GM23248 (cell line): ENCODE data around the gene GSDMA. TPM values are rescaled to one million over a fixed set of nuclear protein-coding genes. Genes with fewer than 3 reads are reported as not detected.

Experiments
- DNase-seq: peaks from one replicate; pipeline ENCODE4 v3.0.0-alpha.2; 2015
- H2AFZ ChIP-seq: fragments of 200-600 bp; sonication (generic); 2 replicates; pipeline ENCODE4 v1.6.1; 2016; ENCODE audit warnings: antibody characterized with exemption
- H3F3A ChIP-seq: fragments of 200-600 bp; sonication (generic); 2 replicates; pipeline ENCODE4 v1.6.1; 2016; ENCODE audit warnings: mild to moderate bottlenecking, antibody characterized with exemption, mixed run types; ENCODE audit not compliant: insufficient read depth
- H3K27ac ChIP-seq: fragments of 200-600 bp; sonication (generic); 2 replicates; pipeline ENCODE4 v1.5.1; 2016; ENCODE audit warnings: mild to moderate bottlenecking
- H3K27me3 ChIP-seq: fragments of 200-600 bp; sonication (generic); replicated peaks from 2 replicates; pipeline ENCODE4 v1.6.1; 2016; ENCODE audit warnings: mild to moderate bottlenecking; ENCODE audit not compliant: insufficient read depth
- H3K36me3 ChIP-seq: fragments of 200-600 bp; sonication (generic); 2 replicates; pipeline ENCODE4 v1.6.1; 2016; ENCODE audit warnings: low read depth, mild to moderate bottlenecking
- H3K4me1 ChIP-seq: fragments of 200-600 bp; sonication (generic); 2 replicates; pipeline ENCODE4 v1.6.1; 2016; ENCODE audit warnings: mild to moderate bottlenecking; ENCODE audit not compliant: insufficient read depth
- H3K4me2 ChIP-seq: fragments of 200-600 bp; sonication (generic); one replicate; pipeline ENCODE4 v1.6.1; 2016; ENCODE audit warnings: mild to moderate bottlenecking; ENCODE audit not compliant: unreplicated experiment
- H3K4me3 ChIP-seq: fragments of 200-600 bp; sonication (generic); 2 replicates; pipeline ENCODE4 v1.5.1; 2016; ENCODE audit warnings: mild to moderate bottlenecking
- H3K79me2 ChIP-seq: fragments of 200-600 bp; sonication (generic); 2 replicates; pipeline ENCODE4 v1.6.1; 2016; ENCODE audit warnings: mild to moderate bottlenecking; ENCODE audit not compliant: insufficient read depth
- H3K9ac ChIP-seq: fragments of 200-600 bp; sonication (generic); 2 replicates; pipeline ENCODE4 v1.6.1; 2016; ENCODE audit warnings: mild to moderate bottlenecking
- H3K9me2 ChIP-seq: fragments of 200-600 bp; sonication (generic); 2 replicates; pipeline ENCODE4 v1.6.1; 2016; ENCODE audit warnings: mixed run types, mild to moderate bottlenecking, moderate library complexity; ENCODE audit not compliant: insufficient read depth
- H3K9me3 ChIP-seq: fragments of 200-600 bp; sonication (generic); one replicate; pipeline ENCODE4 v1.6.1; 2017; ENCODE audit warnings: low read depth
- H4K20me1 ChIP-seq: fragments of 200-600 bp; sonication (generic); 2 replicates; pipeline ENCODE4 v1.6.0; 2016; ENCODE audit not compliant: insufficient read depth
- EZH2 ChIP-seq: fragments of 200-600 bp; sonication (generic); IDR thresholded peaks from 2 replicates; pipeline ENCODE4 v1.6.1; 2018; ENCODE audit warnings: antibody characterized with exemption, mild to moderate bottlenecking; ENCODE audit not compliant: insufficient read depth, poor library complexity, severe bottlenecking
- EZH2phosphoT487 ChIP-seq: fragments of 200-600 bp; sonication (generic); IDR thresholded peaks from 2 replicates; pipeline ENCODE4 v1.6.1; 2018; ENCODE audit warnings: antibody characterized with exemption, moderate library complexity, mild to moderate bottlenecking, low read depth; ENCODE audit not compliant: insufficient read depth
- WGBS, 2 experiments: methylation state at CpG; one replicate each; pipeline ENCODE4 v1.1.6; 2015 to 2017; ENCODE audit warnings: low lambda C conversion rate in 2 of 2, low coverage in 1 of 2; ENCODE audit errors: missing lambda C conversion rate in 2 of 2; 5-methylcytosine and 5-hydroxymethylcytosine counted together
- in situ Hi-C: fragments of 300-500 bp; cut with MboI; formaldehyde crosslinking; loops from 2 replicates; pipeline ENCODE4 v1.15.0; 2020
- polyA plus RNA-seq: library from polyadenylated mRNA; unstranded; fragments of >200 nt; fragmentation: Nextera tagmentation; extraction: Ambion mirVana; gene quantifications from 2 replicates; pipeline ENCODE4 v1.2.1, GENCODE V29; 2016
- total RNA-seq: library from RNA; depleted of rRNA; stranded (reverse); fragments of >200 nt; shearing (Covaris generic); gene quantifications from 2 replicates; pipeline ENCODE4 v1.2.3, GENCODE V29; 2014

Gene GSDMA
- total and polyA plus RNA-seq, 2 experiments from 2014 or later = 0.21 TPM; not detected in 1

- H4K20me1 ChIP-seq = no peaks in the 10 kb centered on the region
- 90 to 97% methylated on average over 5 of the region's 5 CpGs for WGBS, 2 experiments
- H3K9ac ChIP-seq = no peak overlapping the region
- no peaks in the 10 kb centered on the region for H3K9me3 ChIP-seq
- no peak overlapping the region for H3K4me2 ChIP-seq
- H3K79me2 ChIP-seq = no peaks in the 10 kb centered on the region
- H3K27ac ChIP-seq = no peak overlapping the region
- in situ Hi-C loops = no loop called here
- H3K4me3 ChIP-seq = no peak overlapping the region
- H3K36me3 ChIP-seq = no peaks in the 10 kb centered on the region
- no peaks in the 10 kb centered on the region for H3K27me3 ChIP-seq
- H2AFZ ChIP-seq = no peak overlapping the region
- peaks cover 25% of the 10 kb centered on the region for H3K4me1 ChIP-seq
- H3F3A ChIP-seq = peaks cover 19% of the 10 kb centered on the region
- no peak for DNase-seq
- TF ChIP-seq EZH2 (no peak), EZH2phosphoT487 (no peak)
- H3K9me2 ChIP-seq = no peaks in the 10 kb centered on the region
Measured at GRCh38 chr17:39934324-39934723, 28.5 kb upstream of the GSDMA start.

GRCh38 chr17:39935909-39936308 lies 26.9 kb upstream of the GSDMA start:
- 55 to 63% methylated on average over 3 of the region's 3 CpGs for WGBS, 2 experiments
- Histone ChIP-seq H3K9me2 (no peaks in the 10 kb centered on the region), H3K79me2 (no peaks in the 10 kb centered on the region), H3K9ac (no peak overlapping the region), H3K9me3 (no peaks in the 10 kb centered on the region), H3K36me3 (no peaks in the 10 kb centered on the region), H2AFZ (no peak overlapping the region), H3K27ac (no peak overlapping the region), H3K27me3 (no peaks in the 10 kb centered on the region), H4K20me1 (no peaks in the 10 kb centered on the region), H3K4me1 (peaks cover 20% of the 10 kb centered on the region), H3K4me3 (no peak overlapping the region), H3K4me2 (no peak overlapping the region), H3F3A (peaks cover 20% of the 10 kb centered on the region)
- peak; percentile 49 for DNase-seq
- no peak for TF ChIP-seq EZH2phosphoT487
- in situ Hi-C loops = no loop called here

- H4K20me1 ChIP-seq = no peaks in the 10 kb centered on the region
- no peaks in the 10 kb centered on the region for H3K79me2 ChIP-seq
- no peak overlapping the region for H3K9ac ChIP-seq
- 89 to 91% methylated on average over 3 of the region's 3 CpGs for WGBS, 2 experiments
- no peaks in the 10 kb centered on the region for H3K36me3 ChIP-seq
- no peak for DNase-seq
- H3K4me2 ChIP-seq = no peak overlapping the region
- no peaks in the 10 kb centered on the region for H3K9me3 ChIP-seq
- no peak overlapping the region for H3K27ac ChIP-seq
- H3K27me3 ChIP-seq = no peaks in the 10 kb centered on the region
- H3K4me1 ChIP-seq = peaks cover 20% of the 10 kb centered on the region
- H3K9me2 ChIP-seq = no peaks in the 10 kb centered on the region
- H2AFZ ChIP-seq = no peak overlapping the region
- peaks cover 20% of the 10 kb centered on the region for H3F3A ChIP-seq
- no peak overlapping the region for H3K4me3 ChIP-seq
- TF ChIP-seq EZH2phosphoT487 (no peak), EZH2 (no peak)
- in situ Hi-C loops = no loop called here
Measured at GRCh38 chr17:39937447-39937846, 25.4 kb upstream of the GSDMA start.

GRCh38 chr17:39938140-39938869 lies 24.5 kb upstream of the GSDMA start:
- in situ Hi-C loops = no loop called here
- no peak overlapping the region for H3K4me3 ChIP-seq
- H3K27ac ChIP-seq = no peak overlapping the region
- H3K4me2 ChIP-seq = no peak overlapping the region
- H3K9ac ChIP-seq = no peak overlapping the region
- no peaks in the 10 kb centered on the region for H4K20me1 ChIP-seq
- H3K9me2 ChIP-seq = no peaks in the 10 kb centered on the region
- H3K27me3 ChIP-seq = no peaks in the 10 kb centered on the region
- TF ChIP-seq EZH2phosphoT487 (no peak), EZH2 (no peak)
- peaks cover 20% of the 10 kb centered on the region for H3F3A ChIP-seq
- peaks cover 20% of the 10 kb centered on the region for H3K4me1 ChIP-seq
- no peak overlapping the region for H2AFZ ChIP-seq
- no peaks in the 10 kb centered on the region for H3K79me2 ChIP-seq
- WGBS, 2 experiments = 60 to 65% methylated on average over 8 of the region's 8 CpGs
- H3K36me3 ChIP-seq = no peaks in the 10 kb centered on the region
- no peak for DNase-seq
- no peaks in the 10 kb centered on the region for H3K9me3 ChIP-seq
